Colon (tissue), 2 donors: ENCODE results near the gene SYT8.

Experiments
- FAIRE-seq: peaks from 2 replicates; lab custom pipeline; 2012; peaks lifted over from hg19 to GRCh38; lab: Jason Lieb, UNC
- donor health status: control.
- donor health status: control.

SYT8 gene

DNA sequence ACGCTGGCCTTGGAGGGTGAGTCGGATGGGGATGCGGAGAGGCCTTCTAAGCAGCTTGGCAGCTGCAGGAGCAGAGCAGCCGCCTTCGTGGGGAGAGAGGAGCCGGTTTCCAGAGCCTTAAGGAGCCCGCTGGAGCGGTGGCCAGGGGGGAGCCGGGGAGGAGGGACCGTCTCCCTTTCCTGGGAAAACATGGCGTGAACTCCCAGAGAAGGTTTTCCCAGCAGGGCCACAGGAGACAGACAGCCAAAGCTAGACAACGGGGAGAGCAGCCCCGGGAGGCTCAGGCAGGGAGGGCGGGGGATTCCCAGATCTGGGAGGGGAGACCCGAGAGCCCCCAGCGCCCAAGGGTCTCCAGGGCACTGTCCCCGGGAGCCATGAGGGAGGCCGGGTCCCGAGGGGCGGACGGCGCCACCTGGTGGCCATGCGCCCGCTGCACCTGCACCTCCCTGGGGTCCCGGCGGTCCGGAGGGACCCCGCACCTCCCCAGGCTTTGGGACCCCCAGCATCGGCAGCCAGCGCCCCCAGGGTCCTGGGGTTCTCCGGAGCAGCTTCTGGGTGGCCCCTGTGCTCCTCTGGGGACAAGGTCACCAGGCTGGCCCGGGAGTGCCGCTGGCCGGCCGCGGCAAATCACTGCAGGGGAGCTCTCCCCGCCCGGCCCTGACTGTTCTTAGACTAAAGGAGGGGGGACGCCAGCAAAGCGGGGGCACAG is 2.4 kb upstream of the SYT8 start:
- no peak for FAIRE-seq

DNA sequence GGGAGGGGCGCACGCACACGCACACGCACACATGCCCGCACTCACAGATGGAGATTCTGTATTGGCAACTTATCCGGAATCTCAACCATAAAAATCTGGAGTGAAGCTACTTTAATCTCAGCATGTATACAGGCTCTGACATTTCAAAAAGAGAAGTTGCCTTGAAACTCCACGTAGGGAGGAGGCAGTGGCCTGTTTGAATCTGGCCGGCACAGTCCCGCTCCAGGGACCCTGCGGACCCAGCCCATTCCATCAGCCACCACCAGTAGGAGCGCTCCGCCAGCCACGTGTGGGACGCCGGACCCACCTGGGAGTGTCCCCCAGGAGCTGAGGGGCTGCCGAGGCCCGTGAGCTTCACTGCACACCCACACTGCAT is 1.9 kb upstream of the SYT8 start:
- no peak for FAIRE-seq

DNA sequence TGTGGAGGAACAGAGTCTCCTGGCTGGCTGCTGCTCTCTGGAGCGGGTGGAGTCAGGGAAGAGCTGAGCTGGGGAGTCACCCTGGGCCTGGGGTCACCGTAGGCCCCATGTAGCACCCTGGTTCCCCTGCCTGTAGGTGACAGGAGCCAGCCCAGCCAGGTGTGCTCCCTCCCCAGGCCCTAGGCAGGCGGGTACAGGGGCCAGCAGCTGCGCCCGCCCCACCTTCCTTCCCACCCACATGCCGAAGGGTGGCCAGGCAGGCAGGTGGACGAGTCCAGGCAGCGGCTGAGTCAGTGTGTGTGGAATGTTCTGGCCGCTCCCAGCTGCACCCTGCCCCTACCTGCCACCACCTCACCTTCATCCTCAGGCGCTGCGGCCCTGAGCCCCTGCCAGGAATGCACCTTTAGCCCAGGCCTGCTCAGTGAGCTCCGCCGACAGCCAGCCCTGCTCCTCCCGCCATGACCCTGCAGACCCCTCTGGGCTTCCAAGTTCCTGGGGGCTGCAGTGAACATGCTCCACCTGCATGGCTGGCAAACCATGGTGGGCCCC is 654 bp upstream of the SYT8 start:
- FAIRE-seq, result no peak

DNA sequence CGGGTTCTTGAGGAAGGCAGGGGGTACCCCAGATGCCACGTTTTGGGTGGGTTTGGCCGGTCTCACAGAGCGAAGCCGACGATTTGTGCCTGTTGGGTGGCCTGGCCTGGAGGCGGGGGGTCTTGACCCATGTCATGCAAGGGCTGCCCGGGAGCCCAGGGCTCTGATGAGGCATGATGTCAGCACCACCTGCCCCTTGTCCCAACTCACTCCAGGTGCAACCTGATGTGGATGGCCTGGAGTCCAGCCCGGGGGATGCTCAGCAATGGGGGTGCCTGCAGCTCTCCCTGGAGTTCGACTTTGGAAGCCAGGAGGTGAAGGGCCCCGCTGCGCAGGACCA is 851 bp downstream of the SYT8 start:
- FAIRE-seq, result no peak

DNA sequence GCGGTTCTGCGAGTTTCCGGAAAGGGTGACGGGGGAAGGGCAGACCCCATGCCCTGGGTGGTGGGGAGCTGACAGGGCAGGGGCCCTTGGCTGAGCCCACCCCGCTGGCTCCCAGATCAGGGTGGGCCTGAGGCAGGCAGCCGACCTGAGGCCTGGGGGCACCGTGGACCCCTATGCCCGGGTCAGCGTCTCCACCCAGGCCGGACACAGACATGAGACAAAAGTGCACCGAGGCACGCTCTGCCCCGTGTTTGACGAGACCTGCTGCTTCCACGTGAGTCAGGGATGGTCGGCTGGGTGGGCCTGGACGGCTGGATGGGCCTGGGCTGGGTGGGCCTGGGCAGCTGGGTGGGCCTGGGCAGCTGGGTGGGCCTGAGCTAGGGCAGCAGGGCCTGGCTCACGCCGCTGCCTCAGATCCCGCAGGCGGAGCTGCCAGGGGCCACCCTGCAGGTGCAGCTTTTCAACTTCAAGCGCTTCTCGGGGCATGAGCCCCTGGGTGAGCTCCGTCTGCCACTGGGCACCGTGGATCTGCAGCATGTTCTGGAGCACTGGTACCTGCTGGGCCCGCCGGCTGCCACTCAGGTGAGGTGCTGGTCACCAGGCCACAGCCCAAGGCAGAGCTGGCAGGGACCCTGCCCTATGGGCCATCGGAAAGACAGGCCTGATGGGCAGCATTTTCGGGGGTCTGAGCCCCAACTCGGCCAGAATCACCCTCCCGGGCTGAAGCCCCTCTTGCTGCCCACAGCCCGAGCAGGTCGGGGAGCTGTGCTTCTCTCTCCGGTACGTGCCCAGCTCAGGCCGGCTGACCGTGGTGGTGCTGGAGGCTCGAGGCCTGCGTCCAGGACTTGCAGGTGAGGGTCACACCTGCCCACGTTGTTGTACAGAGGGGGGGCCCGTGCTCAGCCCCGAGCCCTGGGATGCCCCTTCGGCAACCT is 1.5 kb downstream of the SYT8 start:
- FAIRE-seq, result no peak

DNA sequence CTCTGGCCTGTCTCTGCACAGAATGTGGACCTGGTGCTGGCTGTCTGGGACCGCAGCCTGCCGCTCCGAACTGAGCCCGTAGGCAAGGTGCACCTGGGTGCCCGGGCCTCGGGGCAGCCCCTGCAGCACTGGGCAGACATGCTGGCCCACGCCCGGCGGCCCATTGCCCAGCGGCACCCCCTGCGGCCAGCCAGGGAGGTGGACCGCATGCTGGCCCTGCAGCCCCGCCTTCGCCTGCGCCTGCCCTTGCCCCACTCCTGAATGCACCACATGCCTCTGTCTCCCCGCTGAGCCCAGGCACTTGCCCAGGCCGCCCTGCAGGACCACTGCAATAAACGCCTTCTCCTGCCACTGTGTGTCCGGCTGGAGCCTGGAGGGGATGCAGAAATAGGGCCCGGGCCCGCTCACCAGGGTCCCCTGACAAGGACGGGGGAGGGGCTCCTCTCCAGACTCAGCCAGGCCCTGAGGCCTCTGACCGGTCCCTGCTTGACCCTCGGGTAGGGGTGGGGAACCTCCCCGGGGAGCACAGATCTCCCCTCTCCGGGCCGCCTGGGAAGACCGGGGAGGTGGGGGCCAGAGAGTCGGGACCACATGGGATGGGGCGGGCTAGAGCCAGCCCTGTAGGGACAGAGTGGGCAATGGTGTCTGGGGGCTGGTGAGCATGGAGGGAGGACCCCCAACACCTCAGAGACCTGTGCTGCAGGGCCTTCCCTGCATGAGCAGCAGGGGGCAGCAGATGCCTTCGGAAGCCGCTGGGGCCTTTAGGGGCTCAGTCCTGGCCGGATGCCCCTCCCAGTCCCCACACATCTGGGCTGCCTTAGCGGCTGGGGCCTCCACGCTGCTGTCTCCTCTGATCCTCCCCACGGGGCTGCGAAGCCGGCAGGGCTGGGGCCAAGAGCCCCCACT is 2.6 kb downstream of the SYT8 start:
- no peak for FAIRE-seq

DNA sequence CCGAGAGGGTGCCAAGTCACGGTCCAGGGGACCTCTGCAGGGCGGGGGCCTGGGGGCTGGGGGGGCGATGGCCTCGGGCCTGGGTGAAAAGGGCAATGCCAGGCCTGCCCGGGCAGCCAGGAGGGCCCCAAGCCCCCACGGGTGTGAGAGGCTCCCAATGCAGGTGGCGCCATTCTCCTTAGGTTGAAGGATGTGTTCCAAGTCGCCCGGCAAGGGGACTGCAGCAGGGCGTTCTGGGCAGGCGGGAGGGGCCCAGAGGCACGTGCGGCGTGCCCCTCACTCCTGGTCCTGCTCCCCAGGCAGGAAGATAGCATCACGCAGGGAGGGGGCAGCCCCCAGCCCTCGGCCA is 3.3 kb downstream of the SYT8 start:
- FAIRE-seq, result no peak

DNA sequence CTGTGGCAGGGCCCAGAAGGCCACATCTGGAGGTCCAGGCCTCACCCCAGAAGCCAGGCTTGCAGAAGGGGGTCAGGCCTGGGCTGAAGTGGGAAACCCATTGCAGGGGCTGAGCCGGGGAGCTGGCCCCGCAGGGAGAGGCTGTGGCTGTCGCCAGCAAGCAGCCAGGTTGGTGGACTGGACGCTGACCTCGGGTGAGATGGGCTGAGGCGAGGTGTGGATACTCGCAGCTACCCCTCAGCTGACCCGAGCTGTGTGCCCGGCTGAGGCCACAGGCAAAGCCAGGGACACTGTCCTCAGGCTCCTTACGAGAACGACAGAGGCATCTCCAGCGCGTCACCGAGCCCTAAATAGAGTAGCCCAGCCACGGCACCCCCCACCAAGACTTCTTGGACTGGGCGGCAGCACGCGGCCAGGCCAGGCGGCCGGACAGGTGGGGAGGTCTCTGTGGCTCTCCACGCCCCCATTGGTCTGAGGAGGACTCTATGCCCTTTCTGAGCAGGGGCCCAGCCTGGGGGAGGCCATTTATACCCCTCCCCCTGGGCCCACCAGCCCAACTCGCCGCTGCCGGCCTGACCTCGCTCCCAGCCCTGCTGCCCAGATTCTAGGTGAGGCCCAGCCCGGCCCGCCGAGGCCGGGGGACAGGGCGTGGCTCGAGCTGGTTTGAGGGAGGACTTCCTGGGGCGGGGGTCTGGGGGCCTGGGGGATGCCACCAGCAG is 3.8 kb downstream of the SYT8 start, which contains the start of gene TNNI2:
Gene TNNI2, plus strand, starts transcription at position 556 of the 719 bp plus-strand sequence. CDS start 716 bp downstream, outside the sequence.
- FAIRE-seq, result no peak

DNA sequence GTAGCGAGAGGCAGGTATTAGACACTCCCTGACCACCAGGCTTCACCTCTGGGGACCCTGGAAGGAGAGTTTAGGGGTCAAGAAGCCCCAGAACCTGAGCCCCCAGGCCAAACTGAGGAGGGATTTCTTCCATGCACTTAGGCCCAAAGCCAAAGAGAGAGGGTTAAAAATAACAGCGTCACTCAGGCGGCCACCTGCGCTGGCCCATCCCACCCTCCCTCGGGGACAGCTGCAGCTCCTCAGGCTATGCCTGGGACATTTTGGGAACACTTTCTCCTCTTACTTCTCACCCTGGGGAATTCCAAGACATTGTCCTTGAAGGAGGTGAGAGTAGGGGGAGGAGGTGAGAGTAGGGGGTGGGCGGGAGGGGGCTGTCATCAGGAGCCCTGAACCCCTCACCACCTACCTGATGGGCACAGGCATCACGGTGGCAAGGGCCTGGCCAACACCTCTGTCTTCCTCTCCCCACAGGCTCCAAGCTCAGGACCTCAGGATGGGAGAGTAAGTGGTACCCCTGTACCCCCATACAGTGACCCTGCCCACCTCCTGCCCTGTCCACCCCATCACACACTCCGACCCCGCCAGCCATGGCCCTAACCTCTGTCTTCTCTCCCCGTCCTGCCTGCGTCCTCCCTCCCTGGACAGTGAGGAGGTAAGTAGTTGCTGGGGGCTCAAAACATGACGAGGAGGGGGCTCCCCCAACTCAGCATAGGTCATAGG is 4.6 kb downstream of the SYT8 start:
- FAIRE-seq, result no peak

DNA sequence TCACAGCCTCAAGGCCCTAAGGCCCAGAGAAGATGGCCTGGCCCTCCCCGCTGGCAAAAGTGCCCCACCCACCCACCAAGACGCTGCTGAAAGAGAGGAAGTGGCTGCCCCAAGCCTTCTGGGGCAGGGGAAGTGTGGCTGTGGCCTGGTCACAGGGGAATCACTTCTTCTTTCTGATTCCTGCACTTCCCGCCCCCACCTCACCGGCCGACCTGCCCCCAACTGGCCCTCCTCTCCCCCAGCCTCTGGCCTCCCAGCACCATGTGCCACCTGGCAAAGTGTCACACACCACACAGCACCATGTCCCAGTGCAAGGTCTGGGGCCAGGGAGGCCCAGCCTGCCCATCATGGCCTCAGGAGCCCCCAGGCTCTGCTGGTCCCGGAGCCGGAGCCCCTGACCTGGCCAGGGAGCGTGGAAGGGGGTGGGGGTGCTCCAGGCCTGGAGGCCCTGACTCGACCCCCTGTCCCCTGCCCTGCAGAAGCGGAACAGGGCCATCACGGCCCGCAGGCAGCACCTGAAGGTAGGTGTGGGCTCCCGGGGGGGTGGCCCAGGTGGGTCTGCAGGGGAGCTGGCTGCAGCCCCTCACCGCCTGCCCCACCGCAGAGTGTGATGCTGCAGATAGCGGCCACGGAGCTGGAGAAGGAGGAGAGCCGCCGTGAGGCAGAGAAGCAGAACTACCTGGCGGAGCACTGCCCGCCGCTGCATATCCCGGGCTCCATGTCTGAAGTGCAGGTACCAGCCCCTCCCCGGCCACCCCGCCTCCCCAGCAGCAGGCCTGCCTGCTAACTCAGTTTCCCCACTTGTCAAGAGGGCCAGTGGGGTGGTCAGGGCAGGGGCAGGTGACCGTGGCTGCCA is 5.4 kb downstream of the SYT8 start:
- FAIRE-seq, result no peak

DNA sequence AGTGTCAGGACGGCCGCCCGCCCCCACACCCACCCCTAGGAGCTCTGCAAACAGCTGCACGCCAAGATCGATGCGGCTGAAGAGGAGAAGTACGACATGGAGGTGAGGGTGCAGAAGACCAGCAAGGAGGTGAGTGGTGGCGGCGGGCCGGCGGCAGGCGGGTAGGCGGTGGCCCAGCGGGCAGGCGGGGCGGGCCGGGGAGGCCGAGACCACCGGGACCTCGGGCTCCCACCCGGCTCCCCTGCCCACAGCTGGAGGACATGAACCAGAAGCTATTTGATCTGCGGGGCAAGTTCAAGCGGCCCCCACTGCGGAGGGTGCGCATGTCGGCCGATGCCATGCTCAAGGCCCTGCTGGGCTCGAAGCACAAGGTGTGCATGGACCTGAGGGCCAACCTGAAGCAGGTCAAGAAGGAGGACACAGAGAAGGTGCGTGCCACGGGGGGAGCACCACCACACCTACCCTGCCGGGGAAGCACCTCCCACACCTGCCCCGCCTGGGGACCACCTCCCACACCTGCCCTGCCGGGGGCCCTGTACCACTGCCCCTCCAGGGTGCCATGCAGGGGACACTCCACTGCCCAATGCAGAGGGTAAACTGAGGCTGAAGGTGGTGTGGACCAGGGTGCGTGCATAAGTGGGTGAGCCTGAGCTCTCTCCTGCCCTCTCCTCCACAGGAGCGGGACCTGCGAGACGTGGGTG is 6.1 kb downstream of the SYT8 start:
- no peak for FAIRE-seq

DNA sequence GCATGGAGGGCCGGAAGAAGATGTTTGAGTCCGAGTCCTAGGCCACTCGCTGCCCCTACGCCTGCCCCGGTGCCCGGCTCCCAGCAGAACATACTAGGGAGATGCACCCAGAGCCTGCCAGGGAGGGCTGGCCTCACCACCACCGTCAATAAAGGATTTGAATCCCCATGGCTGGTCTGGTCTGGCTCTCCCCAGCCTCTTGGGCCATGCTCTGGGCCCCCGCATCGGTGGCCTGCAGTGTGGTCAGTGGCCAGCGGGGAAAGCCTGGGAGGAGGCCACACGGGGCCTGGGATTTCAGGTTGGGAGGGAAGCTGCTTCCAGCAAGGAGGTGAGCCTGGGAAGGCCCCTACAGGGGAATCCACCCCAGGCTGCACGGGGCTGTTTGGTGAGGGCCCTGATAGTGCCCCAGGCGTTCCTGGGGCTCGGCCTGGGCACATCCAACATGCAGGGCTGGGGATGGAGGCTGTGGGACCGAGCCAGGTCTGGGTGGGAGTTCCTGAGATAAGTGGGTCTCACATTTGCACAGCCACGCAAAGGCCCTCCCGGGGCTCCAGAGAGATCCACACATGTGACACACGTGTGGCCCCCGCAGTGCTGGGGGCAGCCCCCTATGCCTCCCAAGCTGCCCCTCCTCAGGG is 6.8 kb downstream of the SYT8 start:
- no peak for FAIRE-seq

DNA sequence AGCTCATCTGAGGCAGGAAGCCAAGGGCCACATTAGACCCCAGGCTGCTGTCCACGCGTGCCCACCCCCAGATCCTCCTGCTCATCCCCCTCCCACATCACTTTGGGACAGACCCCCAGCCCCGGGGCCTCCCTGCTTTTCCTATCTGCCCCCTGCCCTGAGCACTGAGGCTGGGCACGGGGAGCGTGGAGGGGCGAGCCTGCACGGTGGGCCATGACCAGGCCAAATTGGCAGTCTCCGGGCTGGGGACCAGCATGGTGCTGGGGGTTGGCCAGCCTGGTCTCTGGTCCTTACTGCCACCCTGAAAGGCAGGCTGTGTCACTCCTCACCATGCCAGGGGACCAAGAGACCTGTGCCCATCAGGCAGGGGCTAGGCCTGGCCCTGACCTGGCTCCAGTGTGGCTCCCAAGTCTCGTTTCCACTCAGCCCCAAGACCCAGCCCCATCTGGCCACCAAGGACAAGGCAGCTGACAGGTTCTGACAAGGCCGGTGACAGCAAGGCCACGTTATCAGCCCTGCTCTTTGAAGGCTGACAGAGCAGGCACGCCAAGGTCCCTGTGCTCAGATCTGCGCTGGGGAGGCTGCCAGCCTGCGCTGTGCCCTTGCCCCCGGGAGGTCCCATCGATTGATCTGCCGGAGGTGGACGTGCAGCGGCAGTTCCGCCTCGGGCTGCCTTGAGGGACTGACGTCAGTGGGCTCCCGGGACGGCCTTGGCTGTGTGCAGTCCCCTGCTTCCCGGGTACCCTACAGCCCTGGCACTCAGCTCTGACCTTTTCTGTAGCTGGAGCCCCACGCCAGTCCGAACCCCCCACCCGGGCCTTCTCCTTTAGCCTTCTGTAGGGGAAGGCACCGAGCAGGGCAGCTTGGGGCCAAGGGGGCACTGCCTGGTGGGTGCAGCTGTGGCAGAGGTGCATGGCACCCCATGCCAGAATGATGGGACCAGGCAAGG is 7.6 kb downstream of the SYT8 start:
- no peak for FAIRE-seq

DNA sequence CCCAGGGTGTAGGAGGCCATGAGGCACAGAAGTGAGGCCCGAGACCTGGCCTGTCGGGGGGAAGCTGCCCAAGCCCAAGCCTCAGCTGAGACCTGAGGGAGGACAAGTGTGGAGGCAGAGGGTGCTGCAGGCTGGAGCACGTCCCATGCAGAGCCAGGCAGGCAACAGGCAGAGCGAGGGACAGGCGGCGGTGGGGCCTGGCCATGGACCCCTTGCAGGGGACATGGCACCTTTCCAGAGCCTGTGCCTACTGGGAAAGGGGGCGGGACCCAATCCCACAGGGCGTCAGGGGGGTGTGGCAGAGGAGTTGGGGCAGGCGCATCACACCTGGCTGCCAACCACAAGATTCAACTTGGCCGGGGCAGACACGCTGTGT is 8.3 kb downstream of the SYT8 start:
- no peak for FAIRE-seq

DNA sequence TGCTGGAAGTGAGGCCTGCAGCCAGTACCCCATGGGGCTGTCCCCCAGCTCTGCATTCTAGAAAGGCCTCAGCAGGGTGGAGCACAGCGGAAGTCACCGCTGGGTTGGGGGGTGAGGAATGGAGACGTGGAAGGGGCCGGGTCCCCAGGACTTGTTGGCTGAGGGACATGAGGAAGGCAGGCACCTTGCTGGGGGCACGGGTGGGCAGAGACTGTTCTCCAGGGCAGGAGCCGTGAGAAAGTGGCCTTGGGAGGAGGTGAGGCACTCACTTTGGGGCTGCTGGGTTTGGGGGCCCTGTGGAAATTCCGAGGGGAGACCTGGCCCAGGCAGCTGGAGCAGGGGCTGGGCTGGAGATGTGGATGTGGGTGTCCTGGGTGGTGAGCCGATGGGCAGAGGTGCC is 9.0 kb downstream of the SYT8 start:
- no peak for FAIRE-seq

DNA sequence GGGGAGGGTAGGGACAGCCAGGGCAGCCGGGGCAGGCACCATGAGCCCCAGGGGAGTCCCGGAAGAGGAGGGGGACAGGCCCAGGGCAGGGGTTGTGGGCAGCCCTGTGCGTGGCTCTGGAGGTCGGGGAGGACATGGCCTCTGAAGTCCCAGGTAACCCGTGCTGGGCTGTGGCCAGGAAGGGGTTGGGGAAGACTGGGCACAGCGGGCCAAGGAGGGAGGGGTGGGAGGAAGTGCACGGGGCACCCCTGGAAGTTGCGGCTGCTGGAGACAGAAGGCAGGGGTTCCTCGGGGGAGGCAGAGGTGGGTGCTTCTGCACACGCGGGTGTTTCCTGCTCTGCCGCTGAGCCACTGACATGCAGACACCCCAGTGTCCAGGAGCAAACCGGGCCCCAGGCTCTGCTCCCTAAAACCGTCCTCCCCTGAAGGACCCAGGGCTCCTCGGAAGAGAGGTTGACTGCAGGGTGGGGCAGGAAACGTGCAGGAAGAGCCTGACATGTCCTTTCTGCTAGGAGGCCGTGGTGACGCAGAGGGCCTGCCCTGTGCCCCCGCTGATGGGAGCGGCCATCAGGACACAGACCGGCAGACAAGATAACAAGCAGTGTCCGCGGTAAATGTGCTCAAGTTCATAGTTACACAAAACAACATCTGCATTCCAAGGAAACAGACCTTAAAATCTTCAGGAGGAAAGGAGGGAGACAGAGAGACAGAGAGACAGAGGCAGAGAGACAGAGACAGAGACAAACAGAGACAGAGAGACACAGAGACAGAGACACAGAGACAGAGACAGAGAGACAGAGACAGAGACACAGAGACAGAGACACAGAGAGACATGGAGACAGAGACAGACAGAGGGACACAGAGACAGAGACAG is 9.7 kb downstream of the SYT8 start:
- FAIRE-seq, result no peak

DNA sequence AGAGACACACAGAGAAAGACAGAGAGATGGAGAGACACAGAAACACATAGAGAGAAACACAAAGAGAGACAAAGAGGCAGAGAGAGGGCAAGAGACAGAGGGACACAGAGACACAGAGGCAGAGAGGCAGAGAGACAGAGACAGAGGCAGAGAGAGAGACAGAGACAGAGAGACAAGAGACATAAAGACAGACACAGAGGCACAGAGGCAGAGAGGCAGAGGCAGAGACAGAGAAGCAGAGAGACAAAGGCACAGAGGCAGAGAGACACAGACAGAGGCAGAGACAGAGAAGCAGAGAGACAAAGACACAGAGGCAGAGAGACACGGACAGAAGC is 10.3 kb downstream of the SYT8 start:
- no peak for FAIRE-seq
